IMR-90 (cell line): ENCODE results near the gene KLK6.

Experiments used
- BHLHE40 ChIP-seq: fragments of 150-350 bp; IDR thresholded peaks from 2 replicates; pipeline ENCODE4 v1.6.1; 2016; ENCODE audit warnings: mild to moderate bottlenecking, low read depth, low read length
- MAFK ChIP-seq: IDR thresholded peaks from 2 replicates; pipeline ENCODE4 v1.6.1; 2012; ENCODE audit warnings: low read depth, low read length, improper control_type of control experiment
- MXI1 ChIP-seq: IDR thresholded peaks from 2 replicates; pipeline ENCODE4 v1.6.1; 2012; ENCODE audit warnings: low read depth, mild to moderate bottlenecking, low read length, moderate library complexity, borderline replicate concordance
- POLR2A ChIP-seq: IDR thresholded peaks from 2 replicates; pipeline ENCODE4 v1.6.1; 2012; ENCODE audit warnings: mild to moderate bottlenecking, low read depth, low read length
- RAD21 ChIP-seq: IDR thresholded peaks from 2 replicates; pipeline ENCODE4 v1.6.1; 2012; ENCODE audit warnings: low read length, improper control_type of control experiment
- RFX5 ChIP-seq: IDR thresholded peaks from 2 replicates; pipeline ENCODE4 v1.8.0; 2012; ENCODE audit warnings: low read depth, mild to moderate bottlenecking, low read length, moderate library complexity
- SMC3 ChIP-seq: fragments of 150-350 bp; IDR thresholded peaks from 2 replicates; pipeline ENCODE4 v1.6.1; 2016; ENCODE audit warnings: low read depth, mild to moderate bottlenecking, antibody characterized with exemption, low read length, moderate library complexity
- TF ChIP-seq, protein P1 (sequence below): conservative IDR thresholded peaks from 2 replicates; pipeline ENCODE4 v1.5.1; 2012; ENCODE audit warnings: mild to moderate bottlenecking, low read depth, low read length, improper control_type of control experiment
- TF ChIP-seq, protein P2 (sequence below): fragments of 150-350 bp; IDR thresholded peaks from 2 replicates; pipeline ENCODE4 v1.6.1; 2017; ENCODE audit warnings: mild to moderate bottlenecking, antibody characterized with exemption, low read length, low read depth

DNA sequence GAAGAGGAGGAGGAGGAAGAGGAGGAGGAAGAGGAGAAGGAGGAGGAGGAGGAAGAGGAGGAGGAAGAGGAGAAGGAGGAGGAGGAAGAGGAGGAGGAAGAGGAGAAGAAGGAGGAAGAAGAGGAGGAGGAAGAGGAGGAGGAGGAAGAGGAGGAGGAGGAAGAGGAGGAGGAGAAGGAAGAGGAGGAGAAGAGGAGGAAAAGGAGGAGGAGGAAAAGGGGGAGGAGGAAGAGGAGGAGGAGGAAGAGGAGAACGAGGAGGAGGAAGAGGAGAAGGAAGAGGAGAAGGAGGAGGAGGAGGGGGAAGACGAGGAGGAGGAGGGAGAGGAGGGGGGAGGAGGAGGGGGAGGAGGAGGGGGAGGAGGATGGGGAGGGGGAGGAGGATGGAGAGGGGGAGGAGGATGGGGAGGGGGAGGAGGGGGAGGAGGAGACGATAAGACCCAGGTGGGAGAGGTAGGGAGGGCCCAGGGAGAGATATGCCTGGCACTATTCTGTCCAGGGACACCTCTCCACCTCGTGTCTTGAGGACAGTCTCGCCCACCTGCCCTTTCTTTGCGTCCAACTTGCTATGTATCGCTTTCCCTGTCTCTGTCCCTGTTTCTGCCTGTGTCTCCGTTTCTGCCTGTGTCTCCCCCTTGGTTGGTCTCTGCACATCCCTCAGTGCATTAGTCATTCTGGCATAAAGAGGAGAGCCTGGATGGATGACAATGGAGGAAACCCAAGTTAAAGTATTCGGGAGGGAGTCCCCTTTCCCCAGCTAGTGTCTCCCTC, 9.5 kb downstream of the KLK6 start:
- TF ChIP-seq, protein P1, sequence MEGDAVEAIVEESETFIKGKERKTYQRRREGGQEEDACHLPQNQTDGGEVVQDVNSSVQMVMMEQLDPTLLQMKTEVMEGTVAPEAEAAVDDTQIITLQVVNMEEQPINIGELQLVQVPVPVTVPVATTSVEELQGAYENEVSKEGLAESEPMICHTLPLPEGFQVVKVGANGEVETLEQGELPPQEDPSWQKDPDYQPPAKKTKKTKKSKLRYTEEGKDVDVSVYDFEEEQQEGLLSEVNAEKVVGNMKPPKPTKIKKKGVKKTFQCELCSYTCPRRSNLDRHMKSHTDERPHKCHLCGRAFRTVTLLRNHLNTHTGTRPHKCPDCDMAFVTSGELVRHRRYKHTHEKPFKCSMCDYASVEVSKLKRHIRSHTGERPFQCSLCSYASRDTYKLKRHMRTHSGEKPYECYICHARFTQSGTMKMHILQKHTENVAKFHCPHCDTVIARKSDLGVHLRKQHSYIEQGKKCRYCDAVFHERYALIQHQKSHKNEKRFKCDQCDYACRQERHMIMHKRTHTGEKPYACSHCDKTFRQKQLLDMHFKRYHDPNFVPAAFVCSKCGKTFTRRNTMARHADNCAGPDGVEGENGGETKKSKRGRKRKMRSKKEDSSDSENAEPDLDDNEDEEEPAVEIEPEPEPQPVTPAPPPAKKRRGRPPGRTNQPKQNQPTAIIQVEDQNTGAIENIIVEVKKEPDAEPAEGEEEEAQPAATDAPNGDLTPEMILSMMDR, result no peak
- TF ChIP-seq BHLHE40 (no peak), POLR2A (no peak), MAFK (no peak), RFX5 (no peak), MXI1 (no peak), RAD21 (no peak), SMC3 (no peak)
- TF ChIP-seq, protein P2, sequence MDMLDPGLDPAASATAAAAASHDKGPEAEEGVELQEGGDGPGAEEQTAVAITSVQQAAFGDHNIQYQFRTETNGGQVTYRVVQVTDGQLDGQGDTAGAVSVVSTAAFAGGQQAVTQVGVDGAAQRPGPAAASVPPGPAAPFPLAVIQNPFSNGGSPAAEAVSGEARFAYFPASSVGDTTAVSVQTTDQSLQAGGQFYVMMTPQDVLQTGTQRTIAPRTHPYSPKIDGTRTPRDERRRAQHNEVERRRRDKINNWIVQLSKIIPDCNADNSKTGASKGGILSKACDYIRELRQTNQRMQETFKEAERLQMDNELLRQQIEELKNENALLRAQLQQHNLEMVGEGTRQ, result no peak
